Mesenteric fat pad (tissue), 1 donor: ENCODE measurements around the gene GPR155. TPM values are rescaled to one million over a fixed set of nuclear protein-coding genes. Genes with fewer than 3 reads are reported as not detected.
"Not testable (repeated sequence)": the region's sequence is repeated elsewhere in the genome, so short reads cannot be mapped to it uniquely, and the experiment has no call there.

Source experiments
- DNase-seq: peaks from one replicate; pipeline ENCODE4 v3.0.0-alpha.2; 2020; ENCODE audit warnings: low spot score
- total RNA-seq: library from RNA; stranded (reverse); fragmentation: NEBNext Ultra II Directional; extraction: Animal tissue kit (Norgen Biotek cat#: 25700); gene quantifications from one replicate; pipeline ENCODE4 v1.2.1, GENCODE V29; 2021
- donor health status: DM: yes; HTN: yes; CAD: no.

GPR155 gene
- total RNA-seq, 1 donor from 2014 or later: 8.9 TPM

DNA sequence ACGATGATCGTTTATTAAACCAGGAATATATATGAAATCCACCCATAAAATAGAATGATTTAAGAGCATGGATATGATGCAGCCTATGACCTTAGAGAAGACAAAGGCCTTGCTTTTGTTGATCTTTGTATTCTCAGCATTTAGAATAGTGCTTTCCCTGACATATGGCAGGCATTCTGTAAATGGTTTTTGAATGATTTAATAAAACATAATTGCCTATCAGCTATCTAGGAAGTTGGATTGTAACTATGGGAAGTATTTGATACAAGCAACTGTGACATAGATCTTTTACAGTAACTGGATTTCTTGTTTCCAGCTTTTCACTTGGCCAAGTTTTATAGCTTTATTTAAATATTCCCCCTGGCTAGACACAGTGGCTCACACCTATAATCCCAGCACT is 5.1 kb upstream of the GPR155 start:
- no peak for DNase-seq

DNA sequence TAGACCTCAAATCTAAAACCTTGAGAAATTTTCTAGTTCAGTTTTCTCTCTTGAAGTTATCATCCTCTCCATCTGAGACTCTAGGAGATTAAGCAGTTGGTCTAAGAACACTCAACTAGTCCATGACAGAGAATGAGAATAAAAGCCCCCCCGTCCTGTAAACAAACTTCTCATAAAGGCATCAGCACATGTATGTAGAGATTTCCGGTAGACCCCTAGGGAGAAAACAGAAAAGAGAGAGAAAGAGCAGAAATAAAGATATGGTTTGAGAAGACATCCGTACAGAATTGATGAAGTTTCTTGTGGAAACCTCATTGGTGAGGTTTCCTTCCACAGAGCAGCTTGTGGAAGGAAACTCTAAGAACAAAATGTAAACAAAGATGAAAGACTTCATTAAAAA is 3.2 kb upstream of the GPR155 start:
- DNase-seq: no peak

DNA sequence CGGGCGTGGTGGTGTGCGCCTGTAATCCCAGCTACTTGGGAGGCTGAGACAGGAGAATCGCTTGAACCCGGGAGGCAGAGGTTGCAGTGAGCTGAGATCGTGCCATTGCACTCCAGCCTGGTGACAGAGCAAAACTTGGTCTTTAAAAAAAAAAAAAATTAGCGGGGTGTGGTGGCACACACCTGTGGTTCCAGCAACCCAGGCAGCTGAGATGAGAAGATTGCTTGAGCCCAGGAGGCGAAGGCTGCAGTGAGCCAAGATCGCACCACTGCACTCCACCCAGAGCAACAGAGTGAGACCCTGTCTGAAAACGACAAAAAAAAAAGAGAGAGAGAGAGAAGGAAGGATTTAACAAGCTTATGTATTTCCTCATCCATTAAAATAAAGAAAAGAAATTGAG is 2.7 kb upstream of the GPR155 start:
- not testable (repeated sequence) for DNase-seq

DNA sequence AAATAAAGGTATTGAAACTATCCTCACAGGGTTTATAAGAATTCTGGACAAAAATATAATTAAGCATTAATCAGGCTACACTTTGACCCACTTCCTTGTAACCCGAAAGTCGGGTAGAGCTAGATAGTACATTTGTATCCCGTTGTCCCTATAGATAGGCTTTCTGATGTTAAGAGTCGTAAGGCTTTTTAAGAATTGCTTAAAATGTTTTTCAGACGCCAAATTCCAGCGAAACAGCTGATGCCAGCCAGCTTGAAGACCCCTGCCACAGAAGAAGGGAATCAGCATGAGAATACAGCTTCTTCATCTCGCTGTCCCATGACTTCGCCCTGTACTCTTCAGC is 962 bp upstream of the GPR155 start:
- no peak for DNase-seq

DNA sequence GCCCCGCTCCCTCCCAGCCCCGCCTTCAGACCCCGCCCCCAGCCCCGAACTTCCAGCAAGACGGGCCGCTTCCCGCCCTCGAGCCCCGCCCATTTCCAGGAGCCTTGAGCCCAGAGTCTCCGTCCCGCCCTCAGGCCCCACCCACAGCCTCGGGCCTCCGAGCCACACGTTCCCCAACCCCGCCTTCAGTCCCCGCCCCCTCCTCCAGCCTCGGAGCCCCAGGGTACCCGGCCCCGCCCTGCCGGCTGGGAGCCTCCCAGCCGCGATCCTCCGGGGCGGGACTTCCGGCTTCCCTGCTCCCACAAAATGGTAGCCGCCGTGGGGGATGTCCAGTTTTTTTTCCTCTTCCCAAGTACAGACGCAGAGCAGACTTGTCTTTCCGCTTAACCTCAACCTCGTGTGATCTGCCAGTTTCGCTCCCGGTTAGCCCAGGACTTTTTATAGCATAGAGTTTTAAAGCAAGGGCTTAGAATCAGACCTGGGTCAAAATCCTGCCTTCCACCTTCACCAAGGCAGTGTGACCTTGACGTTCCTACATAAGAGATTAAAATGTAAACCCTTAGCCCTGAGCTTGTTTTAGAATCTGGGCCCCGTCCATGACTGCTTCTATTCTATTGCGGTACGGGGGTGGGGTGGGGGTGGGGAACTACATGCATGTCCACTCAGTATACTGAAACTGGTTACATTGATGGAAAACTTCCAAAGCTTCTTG is 435 bp upstream of the GPR155 start:
- peak; percentile 99 for DNase-seq

DNA sequence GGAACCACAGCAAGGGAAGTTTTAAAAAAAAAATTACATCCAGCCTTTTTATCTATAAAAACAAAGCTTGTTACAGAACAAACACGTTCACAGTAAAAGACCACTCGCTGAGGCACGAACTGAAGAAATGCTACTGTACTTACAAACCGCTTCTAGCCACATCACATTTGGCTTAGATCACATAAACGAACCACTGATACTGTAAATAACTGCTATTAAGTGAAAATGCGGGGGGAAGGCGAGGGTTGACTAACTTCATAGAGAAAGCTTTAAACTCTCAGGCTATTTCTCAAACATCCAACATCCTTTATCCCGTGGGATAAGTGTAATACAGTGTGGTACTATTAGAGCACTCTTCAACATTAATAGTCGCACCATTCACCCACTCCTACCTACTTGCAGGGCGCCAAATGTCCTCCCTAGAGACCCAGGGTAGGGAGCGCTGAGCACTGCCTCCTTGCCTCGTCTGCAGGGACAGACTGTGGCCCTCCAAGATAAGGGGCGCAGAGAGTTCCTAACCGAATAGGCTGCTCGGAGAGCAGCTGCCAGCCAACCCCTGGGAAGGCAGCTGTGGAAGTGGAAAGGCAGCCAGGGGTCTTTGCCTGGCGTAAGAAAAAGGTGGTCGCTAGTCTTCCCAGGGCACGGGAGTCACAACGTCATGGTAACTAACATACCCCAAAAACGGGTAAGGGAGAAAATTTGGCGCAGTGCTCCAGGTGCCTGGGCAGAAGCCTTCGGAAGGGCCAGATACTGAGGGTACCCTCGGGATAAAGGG is 854 bp downstream of the GPR155 start:
- no peak for DNase-seq

DNA sequence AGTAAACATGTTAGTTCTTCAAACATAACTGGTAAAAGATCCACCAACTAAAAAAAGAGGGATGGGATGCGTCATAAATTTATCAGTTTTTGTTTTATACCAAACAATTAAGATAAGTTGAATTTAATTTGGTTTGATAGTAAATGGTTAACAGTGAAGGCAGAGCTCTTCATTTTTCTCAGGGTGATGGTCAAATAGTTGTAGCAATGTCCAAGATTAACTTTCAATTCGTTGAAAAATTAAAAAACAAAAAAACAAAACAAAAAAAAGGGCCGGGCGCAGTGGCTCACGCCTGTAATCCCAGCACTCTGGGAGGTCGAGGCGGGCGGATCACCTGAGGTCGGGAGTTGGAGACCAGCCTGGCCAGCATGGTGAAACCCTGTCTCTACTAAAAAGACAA is 1.8 kb downstream of the GPR155 start:
- DNase-seq: not testable (repeated sequence)

DNA sequence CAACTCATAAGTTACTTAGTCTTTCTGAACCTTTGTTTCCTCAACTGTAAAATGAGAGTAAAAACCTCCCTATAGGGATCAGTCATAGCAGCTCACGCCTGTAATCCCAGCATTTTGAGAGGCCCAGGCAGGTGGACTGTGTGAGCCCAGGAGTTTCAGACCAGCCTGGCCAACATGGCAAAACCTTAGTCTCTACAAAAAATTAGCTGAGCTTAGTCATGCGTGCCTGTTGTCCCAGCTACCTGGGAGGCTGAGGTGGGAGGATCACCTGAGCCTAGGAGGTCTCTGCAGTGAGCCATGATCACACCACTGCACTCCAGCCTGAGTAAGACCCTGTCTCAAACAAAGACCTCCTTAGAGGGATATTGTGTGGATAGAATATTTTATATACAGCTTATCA is 2.3 kb downstream of the GPR155 start:
- DNase-seq: no peak

DNA sequence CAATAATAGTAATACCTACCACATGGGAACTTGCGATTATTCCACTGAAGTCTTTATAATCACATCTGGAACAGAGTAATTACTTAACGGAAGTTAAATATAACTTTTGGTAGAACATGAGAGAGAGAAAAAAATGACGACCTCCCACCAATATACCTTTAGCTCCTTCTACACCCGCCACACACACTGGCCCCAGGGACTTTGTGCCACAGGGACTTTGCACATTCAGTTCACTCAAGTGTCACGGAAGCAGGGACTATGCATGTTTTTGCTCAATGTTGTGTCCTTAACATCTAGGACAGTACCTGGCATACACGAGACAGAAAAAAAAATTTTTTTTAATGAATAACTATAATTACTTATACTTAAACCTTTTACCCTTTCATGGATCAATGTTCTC is 4.0 kb downstream of the GPR155 start:
- no peak for DNase-seq

DNA sequence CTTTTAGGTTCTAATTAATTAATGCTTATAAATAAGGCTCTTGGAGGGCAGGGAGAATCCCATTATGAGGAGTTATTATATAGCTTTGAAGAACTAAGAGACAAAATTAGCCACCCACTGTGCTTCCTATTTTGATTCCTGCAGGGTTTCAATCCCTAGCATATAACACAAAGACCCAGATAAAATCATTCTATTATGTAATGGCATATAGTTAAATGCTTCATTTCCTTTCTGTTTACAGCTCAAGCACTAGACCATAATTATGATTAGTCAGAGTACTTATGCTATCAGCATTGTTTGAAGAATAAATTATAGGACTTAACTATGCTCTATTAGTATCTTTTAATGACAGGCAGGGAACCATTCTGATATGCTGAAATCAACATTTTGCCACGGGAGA is 9.1 kb downstream of the GPR155 start:
- DNase-seq: no peak

DNA sequence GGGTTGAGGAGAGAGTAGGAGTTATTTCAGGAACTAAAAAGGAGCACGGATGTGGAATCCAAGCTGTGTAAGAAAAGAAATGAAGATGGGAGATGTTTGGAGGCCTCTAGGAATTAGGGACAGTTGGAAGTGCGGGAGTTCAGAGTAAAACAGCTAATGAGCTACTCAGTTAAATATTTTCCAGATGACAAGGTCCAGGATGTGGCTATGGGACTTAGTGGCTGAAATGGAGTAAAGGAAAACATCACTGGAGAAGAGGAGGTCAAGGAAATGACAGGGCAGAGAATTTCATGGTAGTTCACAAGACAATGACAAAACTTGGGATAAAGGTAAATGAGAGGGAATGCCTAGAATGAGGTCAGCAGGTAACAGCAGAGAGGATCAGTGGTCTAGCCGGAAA is 13.0 kb downstream of the GPR155 start:
- DNase-seq: no peak

DNA sequence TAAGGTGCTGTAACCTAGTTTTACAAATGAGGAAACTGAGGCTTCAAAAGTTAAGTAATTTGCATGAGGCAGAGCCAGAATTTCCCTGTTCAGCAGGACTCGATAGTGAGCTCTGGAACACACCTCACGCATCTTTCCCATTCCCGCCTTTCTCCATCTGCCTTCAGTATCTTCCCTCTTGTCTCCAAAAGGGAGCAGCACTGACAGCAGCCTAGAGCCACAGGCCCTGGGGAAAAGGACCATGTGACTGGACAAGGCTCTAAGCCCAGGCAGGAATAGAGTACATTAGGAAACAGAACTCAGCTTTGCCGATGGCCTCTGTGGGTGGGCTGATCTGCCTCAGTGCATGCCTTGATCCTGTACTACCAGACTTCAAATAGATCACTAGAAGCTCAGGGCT is 21.5 kb downstream of the GPR155 start:
- DNase-seq: no peak

DNA sequence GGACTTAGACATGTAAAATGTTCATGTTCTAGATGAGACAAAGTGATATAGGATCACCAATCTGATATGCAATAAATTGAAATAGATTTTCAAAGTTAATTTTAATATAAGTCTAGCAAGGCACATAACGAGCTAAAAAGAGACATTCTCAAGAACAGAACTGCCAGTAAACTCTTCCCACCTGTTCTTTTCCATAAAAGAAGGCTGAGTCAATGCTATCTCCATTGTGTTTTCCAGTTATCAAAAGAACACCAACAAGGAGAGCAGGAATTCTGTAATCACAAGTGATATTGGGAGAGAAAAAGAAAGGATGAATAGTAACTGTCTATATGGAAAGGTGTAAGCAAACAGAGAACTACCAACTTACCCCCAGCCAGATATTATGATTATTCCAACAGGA is 25.6 kb downstream of the GPR155 start:
- no peak for DNase-seq

DNA sequence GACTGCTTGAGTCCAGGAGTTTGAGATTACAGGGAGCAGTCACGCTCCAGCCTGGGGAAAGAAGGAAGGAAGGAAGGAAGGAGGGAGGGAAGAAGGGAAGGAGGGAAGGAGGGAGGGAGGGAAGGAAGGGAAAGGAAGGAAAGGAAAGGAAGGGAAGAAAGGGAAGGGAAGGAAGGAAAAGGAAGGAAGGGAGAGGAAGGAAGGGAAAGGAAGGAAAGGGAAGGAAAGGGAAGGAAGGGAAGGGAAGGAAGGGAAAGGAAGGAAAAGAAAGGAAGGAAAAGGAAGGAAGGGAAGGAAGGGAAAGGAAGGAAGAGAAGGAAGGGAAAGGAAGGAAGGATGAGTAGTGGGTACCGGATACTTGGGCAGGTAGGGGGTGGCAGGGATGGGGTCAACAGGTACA is 32.3 kb downstream of the GPR155 start:
- DNase-seq: no peak

DNA sequence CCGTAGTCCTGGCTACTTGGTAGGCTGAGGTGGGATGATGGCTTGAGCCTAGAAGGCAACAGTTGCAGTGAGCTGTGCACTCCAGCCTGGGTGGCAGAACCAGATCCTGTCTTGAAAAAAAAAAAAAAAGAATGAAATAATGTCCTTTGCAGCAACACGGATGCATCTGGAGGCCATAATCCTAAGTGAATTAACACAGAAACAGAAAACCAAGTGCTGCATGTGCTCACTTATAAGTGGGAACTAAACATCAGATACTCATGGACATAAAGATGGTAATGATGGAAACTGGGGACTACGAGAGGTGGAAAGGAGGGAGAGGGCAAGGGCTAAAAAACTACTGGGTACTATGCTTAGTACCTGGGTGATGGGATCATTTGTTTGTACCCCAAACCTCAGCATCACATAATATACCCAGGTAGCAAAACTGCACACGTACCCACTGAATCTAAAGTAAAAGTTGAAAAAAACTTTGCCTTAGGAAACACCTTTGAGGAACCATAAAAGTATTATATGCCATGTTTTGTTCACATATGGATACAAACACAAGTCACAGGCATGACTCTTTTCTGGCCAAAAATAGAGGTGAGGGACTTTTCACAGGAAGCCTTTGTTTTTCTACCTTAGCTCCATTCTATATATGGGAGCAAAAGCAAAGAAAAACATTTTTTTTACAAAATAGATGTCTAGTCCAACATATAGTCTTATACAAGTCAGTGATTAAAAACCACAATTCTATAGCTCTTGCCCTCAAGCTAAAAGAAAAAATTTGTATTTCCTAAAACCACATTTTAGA is 36.6 kb downstream of the GPR155 start:
- DNase-seq: no peak

DNA sequence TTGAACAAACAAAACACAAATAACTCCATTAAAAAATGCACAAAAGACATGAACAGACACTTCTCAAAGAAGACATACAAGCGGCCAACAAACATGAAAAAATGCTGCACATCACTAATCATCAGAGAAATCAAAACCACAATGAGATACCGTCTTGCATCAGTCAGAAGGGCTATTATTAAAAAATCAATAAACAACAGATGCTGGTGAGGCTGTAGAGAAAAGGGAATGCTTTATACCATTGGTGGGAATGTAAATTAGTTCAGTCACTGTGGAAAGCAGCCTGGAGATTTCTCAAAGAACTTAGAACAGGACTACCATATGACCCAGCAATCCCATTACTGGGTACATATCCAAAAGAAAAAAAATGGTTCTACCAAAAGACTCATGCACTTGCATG is 37.8 kb downstream of the GPR155 start:
- no peak for DNase-seq

DNA sequence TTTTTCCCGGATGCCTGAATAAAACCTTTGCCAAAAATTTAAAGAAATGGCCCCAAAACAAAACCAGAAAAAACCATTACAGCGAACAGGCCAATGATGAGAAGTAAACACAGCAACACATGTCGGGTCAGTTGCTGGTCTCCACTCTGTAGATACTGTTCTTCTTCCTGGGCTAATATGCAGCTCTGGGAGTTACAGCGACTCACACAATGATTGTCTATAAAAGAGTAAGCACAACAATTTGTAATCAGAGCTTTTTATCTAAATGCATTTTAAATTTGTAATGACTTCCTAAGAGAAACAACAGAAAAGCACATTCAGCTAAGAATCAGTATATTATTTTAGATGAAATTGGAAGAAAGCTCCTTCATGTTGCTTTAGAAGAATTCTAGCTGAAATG is 40.3 kb downstream of the GPR155 start:
- no peak for DNase-seq

DNA sequence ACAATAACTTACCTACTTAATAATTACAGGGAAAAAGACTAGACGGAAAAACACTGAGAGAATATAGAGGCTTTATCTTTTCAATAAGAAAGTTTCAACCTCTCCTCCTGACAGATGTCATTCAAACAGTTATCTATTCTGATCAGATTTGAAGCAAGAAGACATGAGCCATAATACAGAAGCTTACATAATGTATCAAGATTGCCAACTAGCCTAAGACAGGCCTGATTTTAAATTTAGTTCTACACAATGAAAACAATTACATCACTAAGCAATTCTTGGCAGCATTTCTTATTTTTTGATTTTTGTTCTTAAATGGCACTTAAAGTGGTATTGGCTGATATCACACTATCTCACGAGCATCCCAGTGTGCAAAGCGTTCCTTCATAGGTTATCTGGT is 41.6 kb downstream of the GPR155 start:
- no peak for DNase-seq

DNA sequence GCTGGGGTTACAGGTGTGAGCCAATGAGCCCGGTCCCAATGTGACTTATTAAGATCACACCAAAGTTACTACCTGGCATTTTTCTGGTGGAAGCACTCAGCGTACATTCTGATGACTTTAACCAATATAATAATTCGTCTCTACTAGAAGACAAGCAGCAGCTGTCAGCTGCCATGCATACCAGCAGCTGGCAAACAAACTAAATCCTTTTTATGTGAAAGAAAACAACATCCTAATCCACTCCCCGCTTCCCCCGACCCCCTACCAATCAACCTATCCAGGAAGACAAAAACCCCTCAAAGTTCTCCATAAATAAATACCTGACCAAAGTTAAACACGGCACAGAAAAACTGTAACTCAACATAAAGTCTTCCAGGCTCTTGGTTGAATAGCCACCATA is 42.1 kb downstream of the GPR155 start:
- DNase-seq: no peak

DNA sequence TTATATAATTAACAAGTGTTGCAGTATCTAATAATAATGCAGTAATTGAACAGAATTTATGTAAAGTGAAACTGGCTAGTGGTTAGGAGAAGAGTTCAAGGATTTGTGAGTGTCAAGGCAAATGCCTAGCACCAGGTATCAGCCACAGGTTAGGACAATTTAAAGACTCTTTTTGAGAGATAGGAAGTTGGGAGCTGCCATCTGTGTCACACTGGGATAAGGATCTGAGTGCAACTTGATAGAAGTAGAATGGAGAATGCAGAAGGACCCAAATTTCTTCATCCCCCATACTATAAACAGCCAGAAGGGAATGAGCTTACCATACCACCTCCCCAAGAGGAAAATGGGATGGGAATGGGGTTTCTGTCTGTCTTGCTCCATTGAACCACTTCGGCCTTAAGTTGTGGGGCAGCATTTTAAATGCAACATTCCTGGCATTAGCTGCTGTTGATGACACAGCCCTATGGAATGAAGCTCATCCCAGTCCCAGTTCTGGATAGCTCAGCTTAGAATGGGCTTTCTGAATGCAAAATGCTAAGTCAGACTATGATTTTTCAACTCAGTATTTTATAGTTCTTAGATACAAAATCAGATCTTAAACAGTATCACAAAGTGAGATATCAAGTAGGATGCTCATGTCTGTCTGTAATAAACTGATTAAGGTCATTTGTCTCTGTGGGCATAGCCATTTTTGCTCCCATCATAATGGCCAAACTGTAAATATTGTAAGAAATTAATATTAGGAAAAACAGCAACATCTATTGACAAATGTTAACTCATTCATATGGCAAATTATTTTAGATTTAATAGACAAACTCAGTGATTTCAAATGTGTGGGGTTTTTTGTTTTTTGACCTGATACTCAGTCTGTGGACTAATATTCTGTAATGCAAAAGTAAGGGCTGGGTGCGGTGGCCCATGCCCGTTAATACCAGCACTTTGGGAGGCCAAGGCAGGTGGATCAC is 44.0 kb downstream of the GPR155 start:
- DNase-seq: no peak

DNA sequence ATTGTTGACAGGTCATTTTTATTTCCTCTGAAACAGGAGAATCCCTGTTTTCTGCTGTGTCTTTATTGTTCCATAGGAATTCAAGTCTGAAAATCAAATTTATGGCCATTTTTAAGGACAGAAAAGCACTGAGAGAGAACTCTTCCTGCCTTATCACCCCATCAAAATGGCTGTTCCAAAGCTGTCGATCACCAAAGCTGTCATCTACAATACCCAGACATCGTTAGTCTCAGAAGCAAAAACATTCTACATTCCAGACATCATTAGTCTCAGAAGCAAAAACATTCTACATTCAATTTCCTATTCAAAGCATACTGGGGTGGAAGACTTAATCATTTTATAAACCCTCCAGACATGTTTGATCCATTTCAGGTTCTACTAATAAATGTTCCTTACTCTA is 46.9 kb downstream of the GPR155 start:
- DNase-seq: no peak
